ENCODE measurements around the gene IGDCC3.

DNA sequence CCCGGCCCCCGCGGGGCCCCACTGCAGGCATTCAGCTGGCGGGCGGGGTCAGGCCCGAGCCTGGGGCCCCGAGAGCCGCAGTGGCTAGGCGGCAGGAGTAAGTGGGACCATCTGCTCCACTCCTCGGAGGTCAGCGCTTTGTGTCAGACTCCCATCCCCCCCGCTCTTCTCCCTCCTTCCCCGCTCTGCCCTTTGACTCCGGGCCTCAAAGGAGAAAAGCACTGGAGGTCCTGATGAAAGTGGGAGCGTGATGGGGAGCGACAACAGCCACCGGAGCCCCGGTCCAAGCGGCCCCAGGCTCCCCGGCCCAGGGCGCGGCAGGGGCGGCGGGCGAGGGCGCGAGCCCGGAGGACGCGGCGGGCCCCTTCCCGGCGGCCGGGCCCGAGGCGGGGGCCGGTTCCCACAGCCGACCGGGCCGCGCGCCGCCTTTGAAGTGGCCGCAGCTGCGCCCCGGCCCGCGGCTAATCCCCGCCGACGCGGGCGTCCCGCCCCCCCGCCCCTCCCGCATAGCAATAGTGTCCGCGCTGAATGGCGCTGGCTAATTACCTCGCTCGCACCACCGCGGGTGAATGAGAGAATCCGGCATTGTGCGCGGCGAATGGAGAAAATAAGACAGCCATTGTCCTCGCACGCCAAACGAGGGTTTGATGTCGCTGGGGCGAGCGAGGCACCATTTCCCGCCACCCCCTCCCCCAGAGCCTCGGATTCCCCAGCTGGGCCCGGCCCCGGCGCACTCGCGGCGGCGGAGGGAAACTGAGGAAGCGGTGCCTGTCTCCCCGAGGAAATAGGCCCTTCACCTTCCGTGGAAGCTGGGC, 22.4 kb downstream of the IGDCC3 start:
- no peak for TF ChIP-seq POLR2A (IDR thresholded peaks at IDR 0.05)
- TF ChIP-seq, protein P1, sequence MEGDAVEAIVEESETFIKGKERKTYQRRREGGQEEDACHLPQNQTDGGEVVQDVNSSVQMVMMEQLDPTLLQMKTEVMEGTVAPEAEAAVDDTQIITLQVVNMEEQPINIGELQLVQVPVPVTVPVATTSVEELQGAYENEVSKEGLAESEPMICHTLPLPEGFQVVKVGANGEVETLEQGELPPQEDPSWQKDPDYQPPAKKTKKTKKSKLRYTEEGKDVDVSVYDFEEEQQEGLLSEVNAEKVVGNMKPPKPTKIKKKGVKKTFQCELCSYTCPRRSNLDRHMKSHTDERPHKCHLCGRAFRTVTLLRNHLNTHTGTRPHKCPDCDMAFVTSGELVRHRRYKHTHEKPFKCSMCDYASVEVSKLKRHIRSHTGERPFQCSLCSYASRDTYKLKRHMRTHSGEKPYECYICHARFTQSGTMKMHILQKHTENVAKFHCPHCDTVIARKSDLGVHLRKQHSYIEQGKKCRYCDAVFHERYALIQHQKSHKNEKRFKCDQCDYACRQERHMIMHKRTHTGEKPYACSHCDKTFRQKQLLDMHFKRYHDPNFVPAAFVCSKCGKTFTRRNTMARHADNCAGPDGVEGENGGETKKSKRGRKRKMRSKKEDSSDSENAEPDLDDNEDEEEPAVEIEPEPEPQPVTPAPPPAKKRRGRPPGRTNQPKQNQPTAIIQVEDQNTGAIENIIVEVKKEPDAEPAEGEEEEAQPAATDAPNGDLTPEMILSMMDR (IDR thresholded peaks at IDR 0.05) = no peak

Measured in upper lobe of left lung (tissue), 4 donors.